Erythroblast (primary cell): ENCODE results near the gene SPOCK1.

Source experiments
- GATA1 ChIP-seq: IDR thresholded peaks from 2 replicates; pipeline ENCODE4 v1.6.1; 2011; ENCODE audit warnings: low read depth, mild to moderate bottlenecking, control low read depth, low read length, moderate library complexity
- POLR2A ChIP-seq: IDR thresholded peaks from 2 replicates; pipeline ENCODE4 v1.6.1; 2011; ENCODE audit warnings: mild to moderate bottlenecking, low read length

DNA sequence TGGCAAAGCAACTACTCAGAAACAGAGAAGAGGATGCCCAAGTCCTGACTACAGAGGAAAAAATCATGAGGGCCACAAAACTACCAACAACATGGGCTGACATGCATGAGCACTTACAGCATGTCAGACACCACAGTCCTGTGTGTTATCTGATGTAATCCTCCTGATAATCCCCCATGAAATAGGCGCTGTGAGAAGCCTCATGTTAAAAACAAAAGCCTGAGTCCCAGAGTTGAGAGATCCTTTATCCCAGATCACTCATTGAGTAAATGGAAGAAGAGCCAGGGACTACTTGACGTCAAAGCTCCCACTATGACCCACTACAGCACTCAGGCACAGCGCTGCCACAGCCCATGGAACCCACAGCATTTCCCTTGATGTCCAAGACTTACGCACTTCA, 7.2 kb upstream of the SPOCK1 start:
- no peak for TF ChIP-seq POLR2A
- TF ChIP-seq GATA1, result no peak
